ENCODE measurements around the gene BBOF1.
"Not testable (repeated sequence)": the region's sequence is repeated elsewhere in the genome, so short reads cannot be mapped to it uniquely, and the experiment has no call there.

BBOF1 gene

GRCh38 chr14:74018586-74019407 is at the start of gene BBOF1, which contains the start of gene ENTPD5:
BBOF1 (plus strand) TSS chr14:74019349; CDS start chr14:74019479, 130 bp downstream.
ENTPD5 (minus strand) TSS chr14:74019288; CDS start chr14:73988102, 31,186 bp downstream.
- DNase-seq = peak; percentile 86 to 88

GRCh38 chr14:73973497-73973896 is 45.7 kb upstream of the BBOF1 start:
- no peak for DNase-seq

GRCh38 chr14:73976125-73976524 is 43.0 kb upstream of the BBOF1 start:
- DNase-seq = no peak

- DNase-seq = no peak
These were observed 41.3 kb upstream of the BBOF1 start for GRCh38 chr14:73977896-73978295.

- no peak for DNase-seq
These were observed 31.1 kb upstream of the BBOF1 start for GRCh38 chr14:73988065-73988464.

DNA sequence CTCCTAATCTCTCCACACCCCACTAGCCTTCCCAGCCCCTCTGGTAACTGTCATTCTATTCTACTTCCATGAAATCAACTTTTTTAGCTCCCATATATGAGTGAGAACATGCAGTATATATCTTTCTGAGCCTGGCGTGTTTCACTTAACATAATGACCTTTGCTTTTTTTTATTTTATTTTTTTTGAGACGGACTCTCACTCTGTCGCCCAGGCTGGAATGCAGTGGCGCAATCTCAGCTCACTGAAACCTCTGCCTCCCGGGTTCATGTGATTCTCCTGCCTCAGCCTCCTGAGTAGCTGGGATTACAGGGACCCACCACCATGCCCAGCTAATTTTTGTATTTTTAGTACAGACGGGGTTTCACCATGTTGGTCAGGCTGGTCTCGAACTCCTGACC is 30.5 kb upstream of the BBOF1 start:
- not testable (repeated sequence) for DNase-seq

GRCh38 chr14:73991092-73991491 is 28.1 kb upstream of the BBOF1 start:
- no peak for DNase-seq

GRCh38 chr14:73994926-73995325 is 24.2 kb upstream of the BBOF1 start:
- DNase-seq = not testable (repeated sequence)

GRCh38 chr14:73995977-73996378 is 23.2 kb upstream of the BBOF1 start:
- DNase-seq = no peak

- no peak for DNase-seq
These were observed 22.4 kb upstream of the BBOF1 start for GRCh38 chr14:73996731-73997107.

DNA sequence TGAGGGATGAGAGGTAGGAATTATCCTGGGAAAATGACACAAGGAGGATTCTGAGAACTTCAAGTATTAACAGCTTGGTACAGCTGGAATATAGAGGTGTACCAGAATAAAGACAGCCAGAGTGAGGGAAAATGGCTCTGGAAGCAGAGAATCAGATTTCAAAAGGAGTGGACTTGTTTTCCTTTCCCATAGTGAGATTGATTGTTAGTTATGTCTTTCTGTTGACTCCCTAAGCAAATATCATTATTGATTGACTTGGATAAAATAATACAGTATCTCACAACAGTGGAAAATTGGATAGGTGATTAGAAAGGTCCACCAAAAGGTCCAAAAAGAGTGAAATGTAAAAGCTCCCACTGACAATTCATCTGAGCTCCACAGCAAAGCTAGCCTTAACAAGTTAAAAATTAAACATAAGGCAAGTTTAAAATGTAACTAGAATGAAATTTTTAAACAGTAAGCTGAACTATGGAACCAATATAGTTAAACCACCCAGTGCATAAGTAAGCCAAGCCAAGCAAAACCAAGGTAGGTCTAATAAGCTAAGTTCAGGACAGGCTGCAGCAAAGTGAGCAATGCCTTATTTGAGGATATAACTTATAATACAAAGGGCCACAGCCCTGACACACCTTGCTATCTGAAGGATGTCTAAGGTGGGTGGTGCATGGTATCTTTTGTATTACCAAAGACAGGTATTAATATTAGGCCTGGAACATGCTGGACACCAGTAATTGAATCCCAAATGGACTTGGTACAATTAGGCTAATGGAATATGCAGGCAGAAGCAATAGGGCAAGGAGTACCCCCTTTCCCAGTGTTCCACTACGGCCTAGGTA is 21.8 kb upstream of the BBOF1 start:
- no peak for DNase-seq

DNA sequence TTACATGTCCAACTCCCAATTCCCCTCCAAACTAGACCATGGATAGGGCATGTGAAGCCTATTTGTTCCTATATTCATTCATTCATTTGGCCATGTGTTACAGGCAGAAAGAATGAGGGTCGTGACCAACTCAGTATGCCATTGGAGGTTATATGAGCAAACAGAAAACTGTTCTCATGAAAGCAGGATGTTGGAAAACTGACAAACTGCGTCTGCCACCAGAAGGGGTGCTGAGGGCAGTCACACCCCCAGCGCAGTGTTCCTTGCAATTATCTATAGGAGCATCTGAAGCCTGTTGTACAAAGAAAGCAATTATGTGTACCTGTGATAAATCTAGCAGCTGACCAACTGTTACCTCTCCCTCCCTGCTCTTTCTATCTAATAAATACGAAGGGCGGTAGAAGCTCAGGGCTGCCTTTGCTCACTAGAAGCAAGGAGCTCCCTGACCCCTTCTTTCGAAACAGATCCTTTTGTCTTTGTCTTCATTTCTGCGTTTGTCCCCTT is 21.2 kb upstream of the BBOF1 start:
- no peak for DNase-seq

DNA sequence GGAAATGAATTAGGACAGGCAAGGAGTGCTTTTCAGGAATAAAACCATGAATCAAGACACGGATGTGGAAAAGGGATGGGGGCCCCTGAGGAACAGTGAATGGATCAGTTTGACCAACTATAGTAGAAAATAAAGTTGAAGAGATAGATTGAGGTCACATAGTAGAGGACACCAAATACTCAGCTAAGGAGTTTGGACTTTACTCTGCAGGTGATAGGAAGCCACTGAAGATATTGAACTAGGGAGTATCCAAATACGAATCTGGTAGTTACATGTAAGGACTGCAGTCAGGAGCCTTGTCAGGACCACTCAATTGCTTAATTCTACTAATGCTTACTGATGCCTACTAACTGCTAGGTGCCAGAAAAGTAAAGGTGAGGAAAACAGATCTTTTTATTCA is 20.4 kb upstream of the BBOF1 start:
- no peak for DNase-seq

- DNase-seq = not testable (repeated sequence)
These were observed 13.5 kb upstream of the BBOF1 start for GRCh38 chr14:74005664-74006063.

- DNase-seq = no peak
These were observed 10.2 kb upstream of the BBOF1 start for GRCh38 chr14:74008843-74009499.

DNA sequence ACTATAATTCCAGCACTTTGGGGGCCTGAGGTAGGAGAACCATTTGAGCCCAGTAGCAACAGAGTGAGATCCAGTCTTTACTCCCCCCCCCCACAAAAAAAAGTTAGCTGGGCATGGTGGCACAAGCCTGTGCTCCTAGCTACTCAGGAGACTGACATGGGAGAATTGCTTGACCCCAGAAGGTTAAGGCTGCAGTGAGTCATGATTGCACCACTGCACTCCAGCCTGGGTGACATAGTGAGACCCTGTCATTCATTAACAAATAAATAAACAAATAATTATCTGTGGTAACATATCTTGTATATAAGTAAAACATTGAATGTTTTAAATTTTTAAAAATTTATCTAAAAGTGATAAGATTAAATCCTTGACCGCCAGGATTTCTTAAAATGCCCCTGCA is 4.8 kb upstream of the BBOF1 start:
- DNase-seq = no peak

- DNase-seq = no peak
These were observed 4.0 kb upstream of the BBOF1 start for GRCh38 chr14:74015176-74015575.

- DNase-seq = no peak
These were observed 3.2 kb upstream of the BBOF1 start for GRCh38 chr14:74015963-74016362.

DNA sequence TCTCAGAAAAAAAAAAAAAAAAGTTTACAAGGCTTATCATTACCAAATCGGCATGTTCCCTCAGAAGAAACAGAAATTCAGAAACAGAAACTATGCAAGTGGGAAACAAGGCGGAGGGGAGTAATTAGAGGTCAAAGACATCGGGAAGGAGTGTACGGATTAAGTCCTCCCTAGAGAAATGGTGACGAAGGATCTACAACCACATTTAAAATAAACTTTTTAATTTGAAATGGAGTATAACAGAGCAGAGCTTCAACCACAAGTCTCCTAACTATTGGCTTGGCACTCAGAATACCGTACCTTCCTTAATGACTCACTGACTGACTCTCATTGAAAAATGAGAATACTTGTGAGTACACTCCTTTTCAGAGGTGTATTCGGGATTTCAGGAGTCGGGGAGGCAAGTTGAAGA is 969 bp upstream of the BBOF1 start:
- DNase-seq = peak in 1 of 2 donors; percentile 25

GRCh38 chr14:74019408-74020137 is 424 bp downstream of the BBOF1 start:
- peak in 1 of 2 donors; percentile 2 for DNase-seq

DNA sequence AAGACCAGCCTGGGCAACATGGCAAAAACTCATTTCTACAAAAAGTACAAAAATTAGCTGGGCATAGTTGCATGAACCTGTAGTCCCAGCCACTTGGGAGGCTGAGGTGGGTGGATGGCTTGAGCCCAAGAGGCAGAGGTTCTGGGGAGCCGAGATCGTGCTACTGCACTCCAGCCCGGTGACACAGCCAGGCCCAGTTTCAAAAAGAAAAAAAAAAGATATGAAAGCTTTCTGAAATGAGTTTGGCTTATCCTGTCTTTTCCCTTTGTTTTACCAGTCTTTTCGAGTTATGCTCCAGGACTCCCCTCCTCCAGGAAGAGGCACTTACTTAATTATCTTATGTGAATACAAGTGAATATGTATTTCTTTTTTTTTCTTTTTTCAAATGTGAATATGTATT is 3.2 kb downstream of the BBOF1 start:
- DNase-seq = no peak

DNA sequence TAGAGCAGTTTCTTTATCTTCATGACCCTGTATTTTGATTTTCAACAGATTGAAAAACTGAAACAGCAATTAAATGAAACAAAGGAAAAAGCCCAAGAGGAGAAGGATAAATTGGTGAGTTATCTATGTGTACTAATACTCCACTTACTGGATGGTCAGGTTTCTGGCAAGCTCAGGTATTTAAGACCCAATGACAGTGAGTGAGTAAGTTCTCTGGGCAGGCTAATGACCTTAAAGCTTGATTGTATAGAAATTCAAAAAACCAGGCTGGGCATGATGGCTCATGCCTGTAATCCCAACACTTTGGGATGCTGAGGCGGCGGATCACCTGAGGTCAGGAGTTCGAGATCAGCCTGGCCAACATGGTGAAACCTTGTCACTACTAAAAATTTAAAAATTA is 10.0 kb downstream of the BBOF1 start:
- no peak for DNase-seq
